NOMO-1 treated with dmso at 0.1 percent for 144 hours (cell line): ENCODE measurements around the gene EPHA10.

Source experiments
- DNase-seq: peaks from one replicate; lab custom pipeline; 2025; ENCODE audit not compliant: unreplicated experiment; lab: John Stamatoyannopoulos, UW

The EPHA10 gene

DNA sequence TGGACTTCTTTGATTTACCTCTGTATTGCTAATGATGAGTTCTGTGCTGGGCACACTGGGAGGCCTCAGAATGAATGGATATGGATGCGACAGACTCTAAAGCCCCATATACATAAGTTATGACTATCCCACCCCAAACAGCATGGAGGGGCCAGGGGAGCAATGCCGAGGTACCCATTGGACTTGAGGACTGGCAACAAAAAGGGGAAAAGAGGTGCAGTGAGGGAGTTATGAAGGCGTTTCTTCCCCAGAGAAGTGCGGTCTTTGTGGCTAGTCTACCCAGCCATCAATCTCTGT lies 87.8 kb downstream of the EPHA10 start:
- DNase-seq, result no peak

DNA sequence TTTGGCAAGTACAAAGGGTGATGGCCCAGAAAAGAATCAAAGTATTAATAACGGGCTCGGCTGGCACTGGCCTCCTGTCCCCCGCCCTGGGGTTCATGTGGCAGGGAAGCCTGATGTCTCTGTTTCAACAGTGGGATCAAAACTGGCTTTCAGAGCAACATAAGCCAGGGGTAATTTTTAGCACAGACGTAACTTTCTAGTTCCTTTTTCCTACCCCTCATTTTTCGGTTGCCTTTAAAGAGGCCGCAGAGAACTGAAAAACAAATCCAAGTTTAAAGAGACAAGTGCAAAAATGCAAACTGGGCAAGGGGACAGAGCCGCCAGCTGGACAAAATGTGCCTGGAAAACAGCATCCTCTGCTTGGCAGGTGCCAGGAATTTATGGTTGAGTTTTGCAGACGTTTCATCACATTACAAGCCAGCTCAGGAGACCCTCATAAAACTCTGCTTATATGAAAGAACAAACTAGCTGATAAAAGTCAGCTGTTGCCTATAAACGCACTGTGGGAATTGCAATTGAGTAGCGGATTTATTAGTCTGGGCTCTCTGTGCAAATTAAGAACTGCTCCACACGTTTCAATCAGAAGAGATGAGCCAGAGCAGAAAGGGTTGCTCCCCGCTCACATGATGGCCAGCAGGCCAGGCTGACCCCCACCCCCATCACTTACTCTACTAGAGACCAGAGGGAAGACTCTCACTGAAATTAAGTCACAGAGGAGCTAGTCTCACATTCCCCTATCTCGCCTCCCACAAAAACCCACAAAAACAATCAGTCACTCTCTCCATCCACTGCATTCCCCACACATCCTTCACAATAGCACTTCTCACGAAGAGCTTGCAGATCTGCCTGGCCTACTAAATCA lies 88.4 kb downstream of the EPHA10 start:
- peak; percentile 58 for DNase-seq

DNA sequence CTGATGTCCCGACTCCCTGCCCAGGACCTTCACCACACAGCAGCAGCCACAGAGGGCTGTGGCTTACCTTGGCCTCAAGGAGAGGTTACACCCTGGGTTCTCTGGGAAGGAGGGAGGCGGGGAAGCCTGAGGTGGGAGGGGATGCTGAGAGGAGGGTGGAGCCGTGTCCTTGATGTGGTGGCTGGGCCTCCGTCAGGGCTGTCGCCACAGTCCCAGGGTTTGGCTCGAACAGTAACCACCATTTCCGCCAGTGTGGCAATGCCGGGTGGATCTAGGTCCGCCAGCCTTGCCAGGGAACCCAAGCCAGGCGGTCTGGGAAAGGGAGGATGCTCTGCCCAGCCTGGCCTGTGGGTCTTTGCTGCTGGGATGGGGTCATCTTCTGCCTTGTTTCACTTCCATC lies 91.0 kb downstream of the EPHA10 start:
- DNase-seq, result no peak

DNA sequence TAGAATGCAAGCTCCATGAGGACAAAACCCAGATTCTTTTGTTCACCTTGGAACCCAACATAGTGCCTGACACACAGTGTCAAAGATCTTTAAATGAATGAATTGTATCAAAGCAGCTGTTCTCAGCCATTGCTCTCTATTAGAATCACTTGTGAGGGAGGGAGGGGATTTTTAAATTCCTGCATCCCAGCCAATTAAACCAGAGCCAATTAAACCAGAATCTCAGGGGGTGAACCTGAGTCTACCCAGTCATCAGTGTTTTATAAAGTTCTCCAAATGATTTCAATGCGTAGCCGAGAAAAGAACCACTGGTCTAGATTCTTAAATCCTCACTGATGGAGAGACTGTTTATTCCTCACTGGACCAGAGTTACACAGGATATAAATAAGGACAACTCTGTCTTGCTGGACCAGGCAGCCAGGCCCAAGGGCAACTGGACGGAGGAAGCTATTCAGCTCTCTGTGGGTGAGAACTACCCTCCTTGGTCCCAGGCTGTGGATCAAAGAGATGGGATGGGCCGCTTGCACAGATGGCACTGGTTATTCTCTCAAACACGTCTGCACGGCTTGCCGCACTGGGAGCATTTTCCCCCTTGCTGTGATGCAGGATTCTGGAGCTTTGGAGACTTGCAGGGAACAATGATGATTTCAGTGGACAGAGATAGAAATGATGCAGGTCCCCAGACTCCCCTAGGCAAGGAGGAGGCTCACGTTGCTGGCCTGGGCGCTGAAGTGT lies 92.6 kb downstream of the EPHA10 start:
- DNase-seq, result no peak

DNA sequence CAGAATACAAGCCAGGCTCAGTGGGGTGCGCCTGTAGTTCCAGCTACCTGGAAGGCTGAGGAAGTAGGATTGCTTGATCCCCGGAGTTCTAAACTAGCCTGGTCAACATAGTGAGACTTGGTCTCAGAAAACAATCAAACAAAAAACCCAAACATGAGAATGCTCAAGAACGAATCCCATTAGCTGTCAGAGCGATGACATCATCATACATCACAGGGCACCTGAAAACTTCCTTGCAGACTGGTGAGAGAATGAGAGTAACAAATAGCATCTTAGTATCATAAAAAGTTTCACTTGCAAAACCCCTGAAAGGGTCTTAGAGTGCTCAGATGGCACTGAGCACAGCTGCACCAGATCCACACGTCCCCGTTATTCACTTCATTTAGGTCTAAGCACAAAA lies 93.7 kb downstream of the EPHA10 start:
- DNase-seq, result no peak

DNA sequence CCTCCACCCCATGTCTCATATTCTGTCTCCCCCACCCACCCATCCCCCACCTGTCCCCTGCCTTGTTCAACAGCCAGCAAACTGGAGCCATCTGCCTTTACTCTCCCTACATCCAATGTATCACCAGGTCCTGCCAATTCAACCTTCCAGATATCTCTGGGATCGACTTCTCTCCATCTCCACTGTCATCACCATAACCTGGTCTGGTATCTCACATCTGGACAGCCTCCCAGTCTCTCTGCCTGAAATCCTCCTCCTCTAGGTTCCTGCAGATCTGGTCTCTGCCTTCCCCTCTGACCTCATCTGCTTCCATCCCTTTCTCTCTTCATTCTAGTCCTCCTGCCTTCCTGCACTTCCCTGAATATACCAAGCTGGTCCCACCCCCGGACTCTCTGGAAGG lies 94.8 kb downstream of the EPHA10 start:
- no peak for DNase-seq

DNA sequence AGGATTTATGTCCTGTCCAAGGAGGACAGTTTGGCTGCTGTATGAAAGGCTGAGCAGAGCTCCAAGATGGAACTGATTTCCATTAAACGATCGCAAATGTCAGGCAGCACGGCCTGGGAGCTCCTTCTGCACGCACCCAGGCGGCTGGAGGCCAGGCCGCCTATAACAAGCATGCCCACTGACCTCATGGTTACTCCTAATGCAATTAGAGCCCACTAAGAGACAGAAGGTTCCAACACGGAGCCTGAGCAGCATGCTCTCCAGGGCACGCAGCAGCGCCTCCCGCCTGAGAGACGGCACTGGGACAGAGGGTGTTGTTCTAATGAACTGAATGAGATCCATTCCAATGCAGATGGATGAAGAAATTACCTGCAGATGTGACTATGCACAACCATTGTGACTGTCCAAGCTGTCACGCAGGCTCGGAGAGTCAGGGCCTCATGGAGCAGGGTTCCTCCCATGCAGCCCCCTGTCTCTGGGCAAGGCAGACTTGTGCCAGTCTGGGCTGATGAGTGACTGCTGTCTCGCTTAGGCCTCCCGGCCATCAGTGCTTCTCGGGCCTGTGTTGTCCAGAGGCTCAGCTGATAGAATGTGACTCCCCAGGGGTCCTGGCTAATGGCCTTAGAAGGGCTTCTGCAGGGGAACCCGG lies 97.8 kb downstream of the EPHA10 start:
- no peak for DNase-seq

DNA sequence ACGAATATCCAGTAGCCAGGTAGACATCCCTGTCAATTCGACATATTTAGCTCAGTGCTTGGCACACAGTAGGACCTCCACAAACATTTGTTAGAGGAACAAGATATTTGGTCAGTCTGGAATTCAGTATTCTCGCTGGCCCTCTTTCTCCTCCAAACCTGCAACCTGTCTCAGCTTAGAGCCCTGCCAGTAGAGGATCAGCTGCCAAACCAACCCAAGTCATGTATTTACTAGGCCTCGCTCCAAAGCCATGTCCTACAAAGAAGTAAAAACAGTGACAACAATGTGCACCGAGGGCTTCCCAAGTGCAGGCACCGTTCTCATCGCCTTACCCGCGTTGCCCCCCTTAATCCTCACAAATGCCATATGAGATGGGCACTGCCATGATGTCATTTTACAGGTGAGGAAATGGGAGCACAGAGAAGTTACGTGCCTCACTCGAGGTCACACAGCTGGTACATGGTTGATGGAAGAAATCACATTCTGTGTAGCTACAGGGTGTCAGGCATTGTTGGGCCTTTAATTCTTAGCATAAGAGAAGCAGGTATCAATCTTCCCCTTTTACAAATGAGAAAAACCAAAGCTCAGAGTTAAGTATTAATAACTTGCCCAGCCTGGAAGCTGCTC lies 98.6 kb downstream of the EPHA10 start:
- DNase-seq, result no peak
